Epithelial cell of prostate (primary cell): ENCODE results near the gene MACC1.
"Not testable (repeated sequence)": the region's sequence is repeated elsewhere in the genome, so short reads cannot be mapped to it uniquely, and the experiment has no call there.

ENCODE experiments used
- DNase-seq: peaks from one replicate; pipeline ENCODE4 v3.0.0-alpha.2; 2011; ENCODE audit warnings: low read depth, low spot score
- H3K27ac ChIP-seq: fragments of 450-650 bp; 2 replicates; pipeline ENCODE4 v1.5.1; 2017; ENCODE audit warnings: mild to moderate bottlenecking

Gene MACC1

GRCh38 chr7:20187850-20188249 lies 29.3 kb downstream of the MACC1 start:
- not testable (repeated sequence) for H3K27ac ChIP-seq, DNase-seq

- no peak overlapping the region for H3K27ac ChIP-seq
- DNase-seq = no peak
Measured at GRCh38 chr7:20185988-20186387, 31.2 kb downstream of the MACC1 start.

- DNase-seq = no peak
- H3K27ac ChIP-seq = no peak overlapping the region
Measured at GRCh38 chr7:20183086-20183485, 34.1 kb downstream of the MACC1 start.

GRCh38 chr7:20176578-20177242 lies 40.5 kb downstream of the MACC1 start:
- H3K27ac ChIP-seq = no peak overlapping the region
- DNase-seq = no peak

- H3K27ac ChIP-seq = no peak overlapping the region
- no peak for DNase-seq
Measured at GRCh38 chr7:20173828-20174227, 43.4 kb downstream of the MACC1 start.

GRCh38 chr7:20172736-20173334 lies 44.3 kb downstream of the MACC1 start:
- DNase-seq = no peak
- H3K27ac ChIP-seq = no peak overlapping the region

- no peak for DNase-seq
- H3K27ac ChIP-seq = no peak overlapping the region
Measured at GRCh38 chr7:20170633-20171032, 46.6 kb downstream of the MACC1 start.

- H3K27ac ChIP-seq = no peak overlapping the region
- no peak for DNase-seq
Measured at GRCh38 chr7:20165146-20165510, 52.1 kb downstream of the MACC1 start.

- DNase-seq = no peak
- no peak overlapping the region for H3K27ac ChIP-seq
Measured at GRCh38 chr7:20164425-20165145, 52.6 kb downstream of the MACC1 start.

GRCh38 chr7:20162665-20163064 lies 54.5 kb downstream of the MACC1 start:
- no peak for DNase-seq
- no peak overlapping the region for H3K27ac ChIP-seq

GRCh38 chr7:20159226-20159747 lies 57.9 kb downstream of the MACC1 start:
- H3K27ac ChIP-seq = no peak overlapping the region
- DNase-seq = no peak

- DNase-seq = no peak
- H3K27ac ChIP-seq = peak overlapping the region; percentile 34
Measured at GRCh38 chr7:20158684-20159083, 58.5 kb downstream of the MACC1 start.

GRCh38 chr7:20157456-20157855 lies 59.7 kb downstream of the MACC1 start:
- peak overlapping the region; percentile 34 for H3K27ac ChIP-seq
- DNase-seq = peak; percentile 24

- DNase-seq = no peak
- H3K27ac ChIP-seq = no peak overlapping the region
Measured at GRCh38 chr7:20153999-20154398, 63.2 kb downstream of the MACC1 start.

- no peak overlapping the region for H3K27ac ChIP-seq
- DNase-seq = no peak
Measured at GRCh38 chr7:20153567-20153966, 63.6 kb downstream of the MACC1 start.

GRCh38 chr7:20152511-20152910 lies 64.7 kb downstream of the MACC1 start:
- DNase-seq = no peak
- no peak overlapping the region for H3K27ac ChIP-seq

- H3K27ac ChIP-seq = no peak overlapping the region
- no peak for DNase-seq
Measured at GRCh38 chr7:20151708-20152456, 65.3 kb downstream of the MACC1 start.

- H3K27ac ChIP-seq = no peak overlapping the region
- DNase-seq = no peak
Measured at GRCh38 chr7:20146451-20146850, 70.7 kb downstream of the MACC1 start.

- DNase-seq = no peak
- H3K27ac ChIP-seq = no peak overlapping the region
Measured at GRCh38 chr7:20144801-20145200, 72.4 kb downstream of the MACC1 start.

- DNase-seq = no peak
- H3K27ac ChIP-seq = no peak overlapping the region
Measured at GRCh38 chr7:20141666-20142065, 75.5 kb downstream of the MACC1 start.

- no peak overlapping the region for H3K27ac ChIP-seq
- DNase-seq = no peak
Measured at GRCh38 chr7:20141002-20141345, 76.2 kb downstream of the MACC1 start.
